K562 (cell line): ENCODE measurements around the gene XAB2. TPM values are rescaled to one million over a fixed set of nuclear protein-coding genes. Genes with fewer than 3 reads are reported as not detected.

Source experiments
- ATAC-seq: fragments of 200-7000 bp; cut with Tn5 transposase; 3 replicates; pipeline ENCODE4 v1.9.1; 2020; ENCODE audit warnings: moderate library complexity
- BruUV-seq: library from RNA; stranded (reverse); fragments of 400-500 nt; replicated peaks from 2 replicates; lab custom pipeline; 2021; lab: Mats Ljungman, UMichigan
- CTCF ChIA-PET: fragments of 300-600 bp; formaldehyde crosslinking; extraction: SDS; loops from one replicate; lab custom pipeline; 2021; ENCODE audit warnings: low intra/inter-chr PET ratio; lab: Yijun Ruan, JAX
- POLR2A ChIA-PET: fragments of 300-600, 350-650 bp; sonication (Branson Sonifier 250); formaldehyde crosslinking; extraction: SDS; loops from one replicate; lab custom pipeline; 2021; ENCODE audit warnings: antibody characterized with exemption, inconsistent platforms; lab: Yijun Ruan, JAX
- DNase-seq, 4 experiments: peaks; one replicate each; pipeline versions ENCODE4 v3.0.0 to v3.0.0-alpha.2; 2011 to 2018; ENCODE audit warnings: low spot score in 3 of 4, mixed read lengths in 3 of 4; ENCODE audit errors: extremely low read depth in 1 of 4
- FAIRE-seq: peaks from 2 replicates; lab custom pipeline; 2011; peaks lifted over from hg19 to GRCh38; lab: Jason Lieb, UNC
- H2AFZ ChIP-seq: 2 replicates; pipeline ENCODE4 v1.6.0; 2011; ENCODE audit warnings: low read depth, low read length, control low read depth, inconsistent platforms
- H3K27ac ChIP-seq: fragments of 200-600 bp; 3 replicates; pipeline ENCODE4 v1.8.0; 2011; ENCODE audit warnings: low read depth, mild to moderate bottlenecking, control low read depth, inconsistent platforms, low read length, moderate library complexity, mixed read lengths; ENCODE audit errors: extremely low read depth
- H3K27me3 ChIP-seq, 2 experiments: fragments of 300-600 bp in 1 of 2; 2 replicates in 1 of 2; 3 replicates in 1 of 2; pipeline versions ENCODE4 v1.6.0 to v1.8.0; 2011; ENCODE audit warnings: inconsistent platforms in 2 of 2, low read length in 2 of 2, mild to moderate bottlenecking in 1 of 2, mixed read lengths in 1 of 2, moderate library complexity in 1 of 2; ENCODE audit not compliant: control insufficient read depth in 2 of 2, insufficient read depth in 2 of 2
- H3K36me3 ChIP-seq: fragments of 300-600 bp; 3 replicates; pipeline ENCODE4 v1.8.0; 2011; ENCODE audit warnings: mild to moderate bottlenecking, low read length, inconsistent platforms; ENCODE audit not compliant: control insufficient read depth, insufficient read depth
- H3K4me1 ChIP-seq, 2 experiments: fragments of 200-600 bp in 1 of 2; replicated peaks in 1 of 2; 2 replicates in 1 of 2; 3 replicates in 1 of 2; pipeline versions ENCODE4 v1.5.1 to v1.8.0; 2011; ENCODE audit warnings: inconsistent platforms in 2 of 2, low read length in 2 of 2, mild to moderate bottlenecking in 1 of 2, mixed read lengths in 1 of 2, moderate library complexity in 1 of 2; ENCODE audit not compliant: control insufficient read depth in 2 of 2, insufficient read depth in 2 of 2
- H3K4me2 ChIP-seq: 2 replicates; pipeline ENCODE4 v1.6.1; 2011; ENCODE audit warnings: low read length, control low read depth, inconsistent platforms, mixed read lengths; ENCODE audit not compliant: insufficient read depth
- H3K4me3 ChIP-seq: fragments of 200-600 bp; sonication (generic), shearing (Covaris generic); 2 replicates; pipeline ENCODE4 v1.5.1; 2016; ENCODE audit warnings: control low read depth, inconsistent platforms
- H3K79me2 ChIP-seq: fragments of 200-600 bp; 3 replicates; pipeline ENCODE4 v1.8.0; 2011; ENCODE audit warnings: low read length, inconsistent platforms; ENCODE audit not compliant: control insufficient read depth, insufficient read depth
- H3K9ac ChIP-seq, 2 experiments: 2 replicates each; pipeline versions ENCODE4 v1.6.0 to v1.6.1; 2011; ENCODE audit warnings: low read depth in 2 of 2, low read length in 2 of 2, control low read depth in 1 of 2, inconsistent platforms in 1 of 2, mild to moderate bottlenecking in 1 of 2, mixed read lengths in 1 of 2; ENCODE audit not compliant: insufficient read depth in 1 of 2
- H3K9me1 ChIP-seq: one replicate; pipeline ENCODE4 v1.6.0; 2011; ENCODE audit warnings: inconsistent platforms, mild to moderate bottlenecking, low read length, moderate library complexity; ENCODE audit not compliant: control insufficient read depth, insufficient read depth
- H3K9me3 ChIP-seq: replicated peaks from 2 replicates; pipeline ENCODE4 v1.5.1; 2011; ENCODE audit warnings: low read depth, low read length, inconsistent platforms; ENCODE audit not compliant: control insufficient read depth, insufficient read depth
- H4K20me1 ChIP-seq: replicated peaks from 2 replicates; pipeline ENCODE4 v1.6.1; 2011; ENCODE audit warnings: low read length, inconsistent platforms, mixed read lengths; ENCODE audit not compliant: control insufficient read depth, insufficient read depth
- ARID1B ChIP-seq: fragments of 450-650 bp; IDR thresholded peaks from 2 replicates; pipeline ENCODE4 v1.6.1; 2016; ENCODE audit warnings: antibody characterized with exemption, mild to moderate bottlenecking, inconsistent platforms
- BRCA1 ChIP-seq, 2 experiments: fragments of 450-650 bp in 1 of 2; sonication (generic) in 1 of 2; formaldehyde crosslinking in 1 of 2; IDR thresholded peaks; 2 replicates each; pipeline versions ENCODE4 v1.5.0 to v1.6.1; 2017 to 2020; ENCODE audit warnings: mild to moderate bottlenecking in 1 of 2, missing genetic modification reagents in 1 of 2
- MEIS2 ChIP-seq: fragments of 450-650 bp; IDR thresholded peaks from 2 replicates; pipeline ENCODE4 v1.6.1; 2014; ENCODE audit warnings: mild to moderate bottlenecking; ENCODE audit not compliant: partially characterized antibody
- WGBS: fragments of 100-300 bp; shearing (Covaris generic); methylation state at CpG from one replicate; pipeline ENCODE4 v1.1.6; 2016; ENCODE audit warnings: low coverage, mixed read lengths; ENCODE audit not compliant: insufficient coverage; ENCODE audit errors: missing lambda C conversion rate; 5-methylcytosine and 5-hydroxymethylcytosine counted together
- in situ Hi-C: fragments of 300-500 bp; cut with MboI; formaldehyde crosslinking; loops from 4 replicates; pipeline ENCODE4 v1.15.0; 2018; ENCODE audit warnings: inconsistent platforms, mixed read lengths
- intact Hi-C: fragments of 100-400 bp; cut with micrococcal nuclease; formaldehyde crosslinking; loops from 2 replicates; pipeline ENCODE4 v1.14.2; 2022
- polyA plus RNA-seq, 8 experiments: library from polyadenylated mRNA; depleted of rRNA in 4 of 8; stranded (reverse) in 5 of 8; unstranded in 3 of 8; fragments of >200 nt; fragmentation: Nextera tagmentation in 2 of 8; fragmentation: Illumina TruSeq in 1 of 8; extraction: Ambion mirVana in 2 of 8; extraction: Trizol in 1 of 8; gene quantifications; 2 replicates each; pipeline versions ENCODE4 v1.2.1 to v1.2.3, GENCODE V29; 2011 to 2014; ENCODE audit warnings: inconsistent platforms in 1 of 8, missing spikeins in 1 of 8
- total RNA-seq, 7 experiments: library from RNA; depleted of rRNA in 6 of 7; stranded (reverse); fragments of >200 nt in 6 of 7; fragmentation: Illumina TruSeq in 2 of 7; extraction: Trizol in 2 of 7; gene quantifications; 2 replicates each; pipeline versions ENCODE4 v1.2.1 to v1.2.3, GENCODE V29; 2011 to 2021; ENCODE audit warnings: low replicate concordance in 1 of 7
- TF ChIP-seq, protein P1 (sequence below): sonication (generic); formaldehyde crosslinking; IDR thresholded peaks from 2 replicates; pipeline ENCODE4 v1.5.0; 2020; ENCODE audit warnings: missing genetic modification reagents
- TF ChIP-seq, protein P2 (sequence below), 2 experiments: fragments of 450-650 bp; formaldehyde crosslinking in 1 of 2; IDR thresholded peaks; 2 replicates each; pipeline versions ENCODE4 v1.4.0 to v1.6.1; 2014 to 2020; ENCODE audit warnings: mild to moderate bottlenecking in 2 of 2, borderline replicate concordance in 1 of 2, low read depth in 1 of 2

The XAB2 gene
- total and polyA plus RNA-seq, 9 of the 15 experiments (the other 6 are each of a cell fraction or from before 2014, with no cell fraction given), result 0.21 to 58.3 (median 20.0) TPM

DNA sequence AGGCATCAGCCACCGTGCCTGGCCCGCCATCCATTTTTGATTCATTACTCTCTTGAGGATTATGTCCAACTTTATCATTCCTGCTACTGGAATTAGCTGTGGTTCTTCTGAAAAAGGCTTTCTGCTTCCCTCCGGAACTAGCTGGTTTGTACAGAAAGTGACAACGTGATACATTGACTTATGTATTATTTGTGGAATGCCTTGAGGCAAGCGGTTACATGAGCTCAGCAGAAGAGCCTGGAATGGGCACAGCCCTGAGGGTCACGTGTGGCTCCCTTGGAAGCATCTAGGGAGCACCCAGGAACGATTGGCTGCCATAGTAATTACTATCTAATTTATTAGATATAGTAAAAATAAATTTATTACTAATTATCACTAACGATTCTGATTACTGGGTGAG lies 25.1 kb upstream of the XAB2 start:
- ATAC-seq, result no peak
- H3K27ac ChIP-seq, result no peak overlapping the region
- H3K4me3 ChIP-seq, result no peak overlapping the region
- intact Hi-C loops (no loop called here), in situ Hi-C loops (no loop called here)
- H2AFZ ChIP-seq, result no peak overlapping the region
- 24% methylated on average over 8 of the region's 8 CpGs for WGBS
- H3K27me3 ChIP-seq, result peaks cover 4% of the 10 kb centered on the region in 2 experiments; a peak in 2 of 5 replicates
- no peaks in the 10 kb centered on the region for H4K20me1 ChIP-seq
- no peak overlapping the region for H3K9ac ChIP-seq
- TF ChIP-seq, protein P1, sequence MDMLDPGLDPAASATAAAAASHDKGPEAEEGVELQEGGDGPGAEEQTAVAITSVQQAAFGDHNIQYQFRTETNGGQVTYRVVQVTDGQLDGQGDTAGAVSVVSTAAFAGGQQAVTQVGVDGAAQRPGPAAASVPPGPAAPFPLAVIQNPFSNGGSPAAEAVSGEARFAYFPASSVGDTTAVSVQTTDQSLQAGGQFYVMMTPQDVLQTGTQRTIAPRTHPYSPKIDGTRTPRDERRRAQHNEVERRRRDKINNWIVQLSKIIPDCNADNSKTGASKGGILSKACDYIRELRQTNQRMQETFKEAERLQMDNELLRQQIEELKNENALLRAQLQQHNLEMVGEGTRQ, result 0 out of 2 replicates have a peak, but pooled peaks have one; percentile 13
- TF ChIP-seq BRCA1 (IDR thresholded peaks at IDR 0.05) (no peak), BRCA1 (CRISPR knock-in tag; IDR thresholded peaks at IDR 0.05) (no peak), ARID1B (no peak), MEIS2 (peak; percentile 23)
- TF ChIP-seq, protein P2, sequence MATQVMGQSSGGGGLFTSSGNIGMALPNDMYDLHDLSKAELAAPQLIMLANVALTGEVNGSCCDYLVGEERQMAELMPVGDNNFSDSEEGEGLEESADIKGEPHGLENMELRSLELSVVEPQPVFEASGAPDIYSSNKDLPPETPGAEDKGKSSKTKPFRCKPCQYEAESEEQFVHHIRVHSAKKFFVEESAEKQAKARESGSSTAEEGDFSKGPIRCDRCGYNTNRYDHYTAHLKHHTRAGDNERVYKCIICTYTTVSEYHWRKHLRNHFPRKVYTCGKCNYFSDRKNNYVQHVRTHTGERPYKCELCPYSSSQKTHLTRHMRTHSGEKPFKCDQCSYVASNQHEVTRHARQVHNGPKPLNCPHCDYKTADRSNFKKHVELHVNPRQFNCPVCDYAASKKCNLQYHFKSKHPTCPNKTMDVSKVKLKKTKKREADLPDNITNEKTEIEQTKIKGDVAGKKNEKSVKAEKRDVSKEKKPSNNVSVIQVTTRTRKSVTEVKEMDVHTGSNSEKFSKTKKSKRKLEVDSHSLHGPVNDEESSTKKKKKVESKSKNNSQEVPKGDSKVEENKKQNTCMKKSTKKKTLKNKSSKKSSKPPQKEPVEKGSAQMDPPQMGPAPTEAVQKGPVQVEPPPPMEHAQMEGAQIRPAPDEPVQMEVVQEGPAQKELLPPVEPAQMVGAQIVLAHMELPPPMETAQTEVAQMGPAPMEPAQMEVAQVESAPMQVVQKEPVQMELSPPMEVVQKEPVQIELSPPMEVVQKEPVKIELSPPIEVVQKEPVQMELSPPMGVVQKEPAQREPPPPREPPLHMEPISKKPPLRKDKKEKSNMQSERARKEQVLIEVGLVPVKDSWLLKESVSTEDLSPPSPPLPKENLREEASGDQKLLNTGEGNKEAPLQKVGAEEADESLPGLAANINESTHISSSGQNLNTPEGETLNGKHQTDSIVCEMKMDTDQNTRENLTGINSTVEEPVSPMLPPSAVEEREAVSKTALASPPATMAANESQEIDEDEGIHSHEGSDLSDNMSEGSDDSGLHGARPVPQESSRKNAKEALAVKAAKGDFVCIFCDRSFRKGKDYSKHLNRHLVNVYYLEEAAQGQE (IDR thresholded peaks at IDR 0.05; ENCODE audit: borderline replicate concordance), result peak; percentile 31; the same call in 1 of the 2 replicates
- TF ChIP-seq, protein P2 (CRISPR knock-in tag; IDR thresholded peaks at IDR 0.05; ENCODE audit: low read depth), result no peak
- TF ChIP-seq, all 486 proteins: peak for 3
- no peaks in the 10 kb centered on the region for H3K36me3 ChIP-seq
- no peaks in the 10 kb centered on the region for H3K9me1 ChIP-seq
- CTCF ChIA-PET, result no interaction called here
- H3K4me1 ChIP-seq, result peaks cover 2 to 9% of the 10 kb centered on the region in 2 experiments; a peak in 3 of 5 replicates
- no TSS peak for BruUV-seq
- no peaks in the 10 kb centered on the region for H3K9me3 ChIP-seq
- no peak overlapping the region for H3K4me2 ChIP-seq
- POLR2A ChIA-PET, result interaction anchor here (1.1 kb wide), 1 partner anchor 14 kb away, joined by 3 read pairs; the partner anchor contains the start of gene RETN
- H3K79me2 ChIP-seq, result no peaks in the 10 kb centered on the region
- FAIRE-seq (peak; percentile 29), DNase-seq (no peak)
